ENCODE results near the gene DACT1. TPM values are rescaled to one million over a fixed set of nuclear protein-coding genes. Genes with fewer than 3 reads are reported as not detected.

The DACT1 gene
- total and polyA plus RNA-seq, 4 experiments from 2014 or later, result 1.1 to 8.0 (median 1.6) TPM

DNA sequence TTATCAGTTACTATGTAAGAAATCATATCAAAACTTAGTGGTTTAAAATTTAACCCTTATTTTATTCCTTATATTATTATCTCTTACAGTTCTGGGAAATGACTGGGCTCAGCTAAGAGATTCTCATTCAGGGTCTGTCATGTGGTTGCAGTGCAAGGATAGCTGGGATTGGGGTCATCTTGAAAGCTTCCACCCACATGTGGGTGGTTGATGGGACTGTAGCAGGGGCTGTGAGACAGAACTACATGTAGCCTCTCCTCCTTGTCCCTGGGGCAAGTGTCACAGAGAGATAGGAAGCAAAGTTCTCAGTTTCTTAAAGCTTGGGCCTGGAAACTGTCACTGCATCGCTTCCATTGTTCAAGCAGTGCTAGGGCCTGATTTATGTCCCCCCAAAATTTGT, 57.8 kb downstream of the DACT1 start:
- peaks cover 0 to 3% (median 0%) of the 10 kb centered on the region in 8 donors for H3K9me3 Mint-ChIP-seq

GRCh38 chr14:58697266-58697929, 59.6 kb downstream of the DACT1 start:
- intact Hi-C loops (cut with micrococcal nuclease), result no loop called here
- H3K9me3 ChIP-seq (ENCODE audit: control insufficient read depth in 1 of 2, low read length in 2 of 2), result no peaks in the 10 kb centered on the region
- no peaks in the 10 kb centered on the region for H3K36me3 ChIP-seq (ENCODE audit: insufficient read depth, low read length)
- POLR2A ChIA-PET (ENCODE audit: partially characterized antibody), result no interaction called here
- H3K27me3 Mint-ChIP-seq, result peaks cover 2 to 6% of the 10 kb centered on the region in 2 donors
- no peaks in the 10 kb centered on the region for H3K4me1 Mint-ChIP-seq
- H3K27ac Mint-ChIP-seq, result no peak overlapping the region
- H3K27ac ChIP-seq (ENCODE audit: low read depth, low read length), result no peak overlapping the region
- H3K4me1 ChIP-seq (ENCODE audit: insufficient read depth, low read length), result no peaks in the 10 kb centered on the region
- no peak for DNase-seq
- H3K4me3 ChIP-seq (ENCODE audit: low read length in 2 of 2), result no peak overlapping the region
- no peak overlapping the region for H3K4me3 Mint-ChIP-seq
- no peaks in the 10 kb centered on the region for H3K36me3 Mint-ChIP-seq
- CTCF ChIA-PET (ENCODE audit: partially characterized antibody), result no interaction called here
- no peaks in the 10 kb centered on the region for H3K27me3 ChIP-seq (ENCODE audit: insufficient read depth, low read length)
- peaks cover 0 to 3% (median 0%) of the 10 kb centered on the region in 8 donors for H3K9me3 Mint-ChIP-seq

More for the DNA sequence above, 57.8 kb downstream of the DACT1 start:
- POLR2A ChIA-PET (ENCODE audit: partially characterized antibody), result no interaction called here
- H3K27me3 ChIP-seq (ENCODE audit: insufficient read depth, low read length), result no peaks in the 10 kb centered on the region
- H3K36me3 Mint-ChIP-seq, result no peaks in the 10 kb centered on the region
- H3K27ac ChIP-seq (ENCODE audit: low read depth, low read length), result no peak overlapping the region
- no peak for DNase-seq
- no peaks in the 10 kb centered on the region for H3K4me1 ChIP-seq (ENCODE audit: insufficient read depth, low read length)
- H3K27me3 Mint-ChIP-seq, result peaks cover 2 to 3% of the 10 kb centered on the region in 2 donors
- no peaks in the 10 kb centered on the region for H3K4me1 Mint-ChIP-seq
- no peak overlapping the region for H3K27ac Mint-ChIP-seq
- H3K9me3 ChIP-seq (ENCODE audit: control insufficient read depth in 1 of 2, low read length in 2 of 2), result no peaks in the 10 kb centered on the region
- CTCF ChIA-PET (ENCODE audit: partially characterized antibody), result no interaction called here
- no peaks in the 10 kb centered on the region for H3K36me3 ChIP-seq (ENCODE audit: insufficient read depth, low read length)
- H3K4me3 Mint-ChIP-seq, result no peak overlapping the region
- H3K4me3 ChIP-seq (ENCODE audit: low read length in 2 of 2), result no peak overlapping the region
- intact Hi-C loops (cut with micrococcal nuclease), result no loop called here

Other genes with a start within 250 kb of the DACT1 start
- not detected for gene TOMM20L, start 242.0 kb upstream of the DACT1 start, total RNA-seq
- gene TOMM20L, start 242.0 kb upstream of the DACT1 start, polyA plus RNA-seq, result not detected
- gene TIMM9, start 210.4 kb upstream of the DACT1 start, total RNA-seq, result 10 to 100 TPM; 28.0 to 28.3 TPM
- gene TIMM9, start 210.4 kb upstream of the DACT1 start, polyA plus RNA-seq, result 10 to 100 TPM; 41.5 to 51.9 TPM
- gene KIAA0586, start 210.2 kb upstream of the DACT1 start, total RNA-seq, result 10 to 100 TPM; 43.3 to 48.2 TPM
- gene KIAA0586, start 210.2 kb upstream of the DACT1 start, polyA plus RNA-seq, result 10 to 100 TPM; 13.7 to 24.8 TPM

All from CD4-positive, alpha-beta memory T cell (primary cell).